Measurements from ENCODE around the gene PEDS1.
"Not testable (repeated sequence)": the region's sequence is repeated elsewhere in the genome, so short reads cannot be mapped to it uniquely, and the experiment has no call there.

- not testable (repeated sequence) for TF ChIP-seq CTCF, EZH2 (IDR thresholded peaks at IDR 0.05)
Measured at GRCh38 chr20:50201710-50202109, 48.2 kb upstream of the PEDS1 start.
